ENCODE data around the gene COL10A1.

COL10A1 gene

DNA sequence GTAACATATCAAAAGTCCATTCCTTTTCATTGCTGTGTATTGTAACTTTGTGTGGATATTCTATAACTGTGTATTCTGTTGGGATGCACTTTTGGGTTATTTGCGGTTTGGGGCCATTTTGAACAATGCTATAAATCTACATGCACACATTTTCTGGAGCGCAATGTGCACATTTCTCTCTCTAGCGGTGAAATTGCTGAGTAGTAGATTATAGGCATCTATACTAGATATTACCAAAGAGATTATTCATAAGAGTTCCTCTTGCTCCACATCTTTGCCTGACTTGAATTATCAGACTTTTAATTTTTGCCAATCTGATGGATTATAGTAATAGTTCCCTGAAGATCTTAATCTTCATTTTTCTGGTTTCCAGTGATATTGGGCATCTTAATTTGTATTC lies 47.0 kb downstream of the COL10A1 start:
- DNase-seq, result no peak

DNA sequence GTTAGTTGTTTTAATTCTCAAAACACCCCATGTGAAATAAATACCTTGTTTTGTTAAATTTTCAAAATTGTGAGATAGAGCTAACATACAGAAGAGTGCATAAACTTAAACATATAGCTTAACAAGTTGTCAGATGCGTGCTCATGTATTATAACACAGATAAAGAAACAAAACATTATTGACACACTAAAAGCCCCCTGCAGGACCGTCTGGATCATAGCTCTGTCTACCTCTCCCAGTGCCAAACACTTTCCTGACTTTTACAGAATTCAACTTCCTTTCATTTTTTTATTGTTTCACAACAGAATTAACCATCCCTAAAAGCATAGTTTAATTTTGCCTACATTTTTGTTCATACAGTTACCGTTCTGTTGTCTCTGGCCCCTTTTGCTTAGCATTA lies 47.4 kb downstream of the COL10A1 start:
- DNase-seq, result no peak

DNA sequence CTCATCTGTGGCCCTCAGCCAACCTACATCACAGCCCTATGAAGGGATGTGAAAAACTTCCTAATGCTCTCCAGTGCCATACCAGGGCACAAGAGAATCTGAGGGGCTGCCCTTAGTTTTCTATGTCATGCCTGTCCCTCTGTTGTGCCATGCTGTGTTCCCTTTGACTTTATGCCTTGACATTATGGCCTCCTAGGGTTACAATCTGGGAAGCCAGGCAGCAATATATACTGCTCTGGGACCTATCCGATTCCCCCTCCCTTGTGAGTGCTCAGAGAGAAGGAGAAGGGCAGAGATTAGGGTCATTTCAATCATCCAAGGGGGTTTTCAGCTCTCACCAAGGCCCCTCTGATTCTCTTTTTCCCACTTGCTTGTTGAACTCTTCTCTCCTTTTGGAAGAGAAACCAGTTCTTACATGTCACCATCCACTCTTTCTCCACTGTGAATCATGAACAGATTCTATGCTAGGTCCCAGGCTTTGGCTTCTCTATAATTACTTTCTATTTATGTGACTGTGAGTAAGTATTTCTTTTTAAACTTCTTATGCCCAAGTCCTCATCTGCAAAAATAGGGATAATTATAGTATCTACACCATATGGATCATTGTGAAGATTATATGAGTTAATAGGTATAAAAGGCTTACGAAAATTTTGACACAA lies 51.1 kb downstream of the COL10A1 start:
- DNase-seq, result no peak

- no peak for DNase-seq
Observed at GRCh38 chr6:116073765-116074440, 52.0 kb downstream of the COL10A1 start.

DNA sequence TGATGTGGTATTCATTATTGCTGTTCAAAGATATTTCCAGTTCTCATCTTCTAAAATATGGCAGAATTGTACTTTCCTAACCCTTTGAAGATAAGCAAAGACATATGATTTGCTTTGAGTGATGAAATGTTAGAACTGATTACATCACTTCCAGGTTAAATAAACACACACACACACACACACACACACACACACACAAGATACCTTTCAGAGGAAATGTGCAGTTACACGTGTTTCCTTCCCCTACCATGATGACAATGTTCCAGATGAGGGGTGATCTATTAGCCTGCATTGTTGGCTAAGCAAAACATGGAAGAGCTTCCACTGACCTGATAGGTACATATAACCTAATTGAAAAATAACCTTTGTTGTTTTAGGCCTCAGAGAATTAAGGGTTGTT lies 53.6 kb downstream of the COL10A1 start:
- DNase-seq, result no peak

GRCh38 chr6:116070616-116071389 lies 55.1 kb downstream of the COL10A1 start:
- DNase-seq, result no peak

DNA sequence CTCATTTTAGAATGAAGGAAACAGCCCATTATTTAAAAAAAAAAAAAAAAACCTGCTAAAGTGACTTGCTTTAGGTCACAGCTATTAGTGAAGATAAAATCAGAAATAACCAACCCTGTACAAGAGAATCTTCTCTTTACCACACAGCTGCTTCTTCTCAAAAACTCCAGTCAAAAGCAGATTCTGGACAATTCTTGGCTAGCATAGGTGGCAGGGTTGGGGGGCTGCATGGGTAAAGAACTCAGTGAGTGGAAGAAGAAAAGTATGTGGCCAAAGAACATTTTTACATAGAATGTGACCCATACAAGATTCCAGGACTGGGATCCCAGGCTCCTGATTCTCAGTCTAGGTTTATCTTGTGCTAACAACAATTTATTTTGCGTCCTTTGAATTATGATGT lies 55.8 kb downstream of the COL10A1 start:
- DNase-seq, result no peak
